Mesendoderm (in vitro differentiated cells): ENCODE data around the gene TTL.
"Not testable (repeated sequence)": the region's sequence is repeated elsewhere in the genome, so short reads cannot be mapped to it uniquely, and the experiment has no call there.

Experiments used
- DNase-seq: peaks from one replicate; pipeline ENCODE4 v3.0.0; 2013
- H2AK5ac ChIP-seq: 2 replicates; pipeline ENCODE4 v1.6.1; 2013; ENCODE audit warnings: low read length, inconsistent platforms
- H2BK120ac ChIP-seq: 2 replicates; pipeline ENCODE4 v1.6.1; 2013; ENCODE audit warnings: low read depth, mild to moderate bottlenecking, low read length, moderate library complexity, mixed read lengths
- H2BK15ac ChIP-seq: replicated peaks from 2 replicates; pipeline ENCODE4 v1.6.1; 2013; ENCODE audit warnings: low read depth, mild to moderate bottlenecking, moderate library complexity
- H2BK5ac ChIP-seq: 2 replicates; pipeline ENCODE4 v1.6.1; 2013; ENCODE audit warnings: low read length, inconsistent platforms
- H3K18ac ChIP-seq: 2 replicates; pipeline ENCODE4 v1.6.1; 2013; ENCODE audit warnings: mild to moderate bottlenecking, low read length, mixed read lengths
- H3K23ac ChIP-seq: one replicate; pipeline ENCODE4 v1.6.1; 2013; ENCODE audit warnings: low read length
- H3K27ac ChIP-seq: 2 replicates; pipeline ENCODE4 v1.5.1; 2013; ENCODE audit warnings: low read depth, mild to moderate bottlenecking, inconsistent platforms, low read length, moderate library complexity
- H3K27me3 ChIP-seq: 2 replicates; pipeline ENCODE4 v1.6.1; 2013; ENCODE audit warnings: low read length, control low read depth, mild to moderate bottlenecking, inconsistent platforms; ENCODE audit not compliant: insufficient read depth, poor library complexity
- H3K36me3 ChIP-seq: 2 replicates; pipeline ENCODE4 v1.6.1; 2013; ENCODE audit warnings: low read length, inconsistent platforms; ENCODE audit not compliant: control insufficient read depth, insufficient read depth
- H3K4ac ChIP-seq: one replicate; pipeline ENCODE4 v1.6.1; 2013; ENCODE audit warnings: low read depth, mild to moderate bottlenecking, low read length, moderate library complexity
- H3K4me1 ChIP-seq: 2 replicates; pipeline ENCODE4 v1.6.1; 2013; ENCODE audit warnings: low read depth, low read length, inconsistent platforms; ENCODE audit not compliant: control insufficient read depth
- H3K4me2 ChIP-seq: 2 replicates; pipeline ENCODE4 v1.6.1; 2013; ENCODE audit warnings: low read length
- H3K4me3 ChIP-seq: 2 replicates; pipeline ENCODE4 v1.5.1; 2013; ENCODE audit warnings: mild to moderate bottlenecking, low read length
- H3K56ac ChIP-seq: one replicate; pipeline ENCODE4 v1.6.1; 2013; ENCODE audit warnings: low read length
- H3K79me1 ChIP-seq: 2 replicates; pipeline ENCODE4 v1.6.1; 2013; ENCODE audit warnings: low read length, inconsistent platforms
- H3K79me2 ChIP-seq: 2 replicates; pipeline ENCODE4 v1.6.1; 2013; ENCODE audit warnings: mild to moderate bottlenecking, low read length; ENCODE audit not compliant: control insufficient read depth, insufficient read depth
- H3K9ac ChIP-seq: 2 replicates; pipeline ENCODE4 v1.6.1; 2013; ENCODE audit warnings: low read length, inconsistent platforms
- H4K5ac ChIP-seq: one replicate; pipeline ENCODE4 v1.6.1; 2013; ENCODE audit warnings: low read length
- H4K8ac ChIP-seq: one replicate; pipeline ENCODE4 v1.6.1; 2013; ENCODE audit warnings: low read depth, mild to moderate bottlenecking, control low read depth, low read length, moderate library complexity
- WGBS: extraction: QIAGEN DNeasy Blood & Tissue Kit; methylation state at CpG from one replicate; pipeline ENCODE4 v1.1.7; 2013; ENCODE audit warnings: low lambda C conversion rate, missing lambda C conversion rate; ENCODE audit not compliant: insufficient coverage; ENCODE audit errors: extremely low coverage; 5-methylcytosine and 5-hydroxymethylcytosine counted together

The TTL gene

DNA sequence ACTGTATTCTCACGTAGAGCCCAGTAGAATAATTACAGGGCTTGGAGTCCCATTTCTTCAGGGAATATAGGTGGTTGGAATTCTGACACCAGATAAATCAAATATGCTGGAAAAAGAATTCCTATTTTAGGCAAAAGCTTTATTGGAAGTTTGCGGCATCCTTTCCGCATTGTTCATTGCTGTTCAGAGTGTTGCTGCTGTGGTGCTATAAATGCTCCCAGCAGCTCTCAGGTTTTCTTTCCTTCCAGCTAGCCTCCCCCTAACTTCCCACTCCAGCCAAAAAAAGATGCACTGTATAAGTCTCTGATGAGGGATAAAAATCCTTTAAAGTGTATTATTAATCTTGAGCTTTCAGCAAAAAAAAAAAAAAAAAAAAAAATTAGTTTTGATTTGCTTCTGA lies 34.8 kb downstream of the TTL start:
- peaks cover 6% of the 10 kb centered on the region for H3K36me3 ChIP-seq
- DNase-seq = no peak
- no peak overlapping the region for H4K5ac ChIP-seq
- no peak overlapping the region for H3K27ac ChIP-seq
- no peak overlapping the region for H3K4me3 ChIP-seq
- WGBS = no CpG with 5 or more reads among the region's 3 CpGs
- H3K4ac ChIP-seq = no peak overlapping the region
- no peak overlapping the region for H3K9ac ChIP-seq
- no peak overlapping the region for H2AK5ac ChIP-seq
- H4K8ac ChIP-seq = no peak overlapping the region
- H3K4me2 ChIP-seq = no peak overlapping the region
- no peaks in the 10 kb centered on the region for H3K27me3 ChIP-seq
- no peak overlapping the region for H2BK15ac ChIP-seq
- no peaks in the 10 kb centered on the region for H3K79me2 ChIP-seq
- H3K79me1 ChIP-seq = no peaks in the 10 kb centered on the region
- H3K4me1 ChIP-seq = no peaks in the 10 kb centered on the region
- H2BK120ac ChIP-seq = no peak overlapping the region
- H2BK5ac ChIP-seq = no peak overlapping the region
- no peak overlapping the region for H3K56ac ChIP-seq
- no peak overlapping the region for H3K23ac ChIP-seq
- H3K18ac ChIP-seq = no peak overlapping the region

DNA sequence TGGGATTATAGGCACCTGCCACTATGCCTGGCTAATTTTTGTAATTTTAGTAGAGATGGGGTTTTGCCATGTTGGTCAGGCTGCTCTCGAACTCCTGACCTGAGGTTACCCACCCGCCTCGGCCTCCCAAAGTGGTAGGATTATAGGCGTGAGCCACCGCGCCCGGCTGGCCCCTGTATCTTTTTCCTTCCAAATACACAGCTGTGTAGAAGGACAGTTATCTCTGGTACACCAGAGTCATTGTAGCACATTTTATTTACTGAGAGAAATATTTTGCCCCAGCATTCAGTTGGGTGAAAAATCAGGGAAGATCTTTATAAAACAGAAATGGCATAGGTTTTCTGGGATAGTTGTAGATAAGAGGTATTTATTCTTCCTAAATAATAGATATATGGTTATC lies 36.9 kb downstream of the TTL start:
- WGBS = no CpG with 5 or more reads among the region's 7 CpGs
- Histone ChIP-seq H4K8ac (no peak overlapping the region), H3K56ac (no peak overlapping the region), H2BK15ac (no peak overlapping the region), H2AK5ac (no peak overlapping the region), H3K4me2 (no peak overlapping the region), H3K4ac (no peak overlapping the region), H2BK5ac (no peak overlapping the region), H3K79me1 (no peaks in the 10 kb centered on the region), H3K27me3 (no peaks in the 10 kb centered on the region), H2BK120ac (no peak overlapping the region), H3K36me3 (peaks cover 15% of the 10 kb centered on the region), H3K27ac (no peak overlapping the region), H3K9ac (no peak overlapping the region), H3K4me3 (no peak overlapping the region), H4K5ac (no peak overlapping the region), H3K4me1 (no peaks in the 10 kb centered on the region), H3K23ac (no peak overlapping the region), H3K18ac (no peak overlapping the region), H3K79me2 (no peaks in the 10 kb centered on the region)
- no peak for DNase-seq

DNA sequence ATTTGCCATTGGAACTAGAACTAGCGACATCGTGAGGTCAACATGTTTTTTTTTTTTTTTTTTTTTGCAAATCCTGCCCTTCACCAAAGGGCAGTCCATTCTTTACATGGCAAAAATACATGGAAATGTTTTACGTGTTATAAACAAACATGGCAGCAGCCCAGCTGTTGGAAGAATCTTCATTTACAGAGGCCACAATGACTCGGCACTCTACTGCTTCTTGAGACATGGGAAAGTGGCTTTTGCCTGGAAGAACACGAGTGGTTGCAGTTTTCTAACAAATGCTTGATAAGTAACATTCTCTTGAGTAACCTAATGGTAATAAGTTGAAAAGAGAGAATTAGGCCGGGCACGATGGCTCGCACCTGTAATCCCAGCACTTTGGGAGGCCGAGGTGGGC lies 37.5 kb downstream of the TTL start:
- Histone ChIP-seq H2BK5ac (no peak overlapping the region), H3K27ac (no peak overlapping the region), H4K5ac (no peak overlapping the region), H3K4me2 (no peak overlapping the region), H3K18ac (no peak overlapping the region), H2BK15ac (no peak overlapping the region), H3K4ac (no peak overlapping the region), H3K4me3 (no peak overlapping the region), H3K79me2 (no peaks in the 10 kb centered on the region), H2AK5ac (no peak overlapping the region), H4K8ac (no peak overlapping the region), H3K23ac (no peak overlapping the region), H3K36me3 (peaks cover 15% of the 10 kb centered on the region), H3K9ac (no peak overlapping the region), H3K4me1 (no peaks in the 10 kb centered on the region), H3K79me1 (no peaks in the 10 kb centered on the region), H3K56ac (no peak overlapping the region), H3K27me3 (no peaks in the 10 kb centered on the region), H2BK120ac (no peak overlapping the region)
- DNase-seq = no peak
- no CpG with 5 or more reads among the region's 9 CpGs for WGBS

DNA sequence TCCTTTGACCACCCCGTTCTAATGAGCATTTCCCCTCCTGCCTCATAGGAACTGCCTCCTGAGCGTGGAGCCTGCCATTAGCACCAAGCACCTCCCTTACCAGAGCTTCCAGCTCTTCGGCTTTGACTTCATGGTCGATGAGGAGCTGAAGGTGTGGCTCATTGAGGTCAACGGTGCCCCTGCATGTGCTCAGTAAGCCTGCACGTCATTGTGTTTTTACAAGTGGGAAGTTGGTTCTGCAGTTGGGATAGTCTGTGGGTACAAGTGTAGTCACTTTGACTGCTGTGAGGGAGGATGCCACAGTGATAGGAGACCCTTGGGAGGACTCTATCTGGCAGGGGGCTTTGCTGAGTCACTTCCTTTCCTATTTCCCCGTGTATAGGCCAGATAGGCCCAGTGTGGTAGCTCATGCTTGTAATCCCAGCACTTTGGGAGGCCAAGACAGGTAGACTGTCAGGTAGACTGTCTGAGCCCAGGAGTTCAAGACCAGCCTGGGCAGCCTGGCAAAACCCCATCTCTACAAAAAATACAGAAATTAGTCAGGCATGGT lies 38.4 kb downstream of the TTL start:
- no peak overlapping the region for H3K9ac ChIP-seq
- H3K4me1 ChIP-seq = no peaks in the 10 kb centered on the region
- no peak overlapping the region for H3K23ac ChIP-seq
- H4K5ac ChIP-seq = no peak overlapping the region
- H3K27me3 ChIP-seq = no peaks in the 10 kb centered on the region
- H3K18ac ChIP-seq = no peak overlapping the region
- no peak overlapping the region for H3K4ac ChIP-seq
- H3K79me1 ChIP-seq = no peaks in the 10 kb centered on the region
- no peak overlapping the region for H3K4me3 ChIP-seq
- no CpG with 5 or more reads among the region's 7 CpGs for WGBS
- H2BK5ac ChIP-seq = no peak overlapping the region
- no peak overlapping the region for H3K27ac ChIP-seq
- no peak overlapping the region for H2AK5ac ChIP-seq
- H2BK15ac ChIP-seq = no peak overlapping the region
- no peak overlapping the region for H4K8ac ChIP-seq
- no peak overlapping the region for H3K4me2 ChIP-seq
- no peak for DNase-seq
- H3K56ac ChIP-seq = no peak overlapping the region
- H3K79me2 ChIP-seq = no peaks in the 10 kb centered on the region
- H3K36me3 ChIP-seq = peaks cover 15% of the 10 kb centered on the region
- H2BK120ac ChIP-seq = no peak overlapping the region

DNA sequence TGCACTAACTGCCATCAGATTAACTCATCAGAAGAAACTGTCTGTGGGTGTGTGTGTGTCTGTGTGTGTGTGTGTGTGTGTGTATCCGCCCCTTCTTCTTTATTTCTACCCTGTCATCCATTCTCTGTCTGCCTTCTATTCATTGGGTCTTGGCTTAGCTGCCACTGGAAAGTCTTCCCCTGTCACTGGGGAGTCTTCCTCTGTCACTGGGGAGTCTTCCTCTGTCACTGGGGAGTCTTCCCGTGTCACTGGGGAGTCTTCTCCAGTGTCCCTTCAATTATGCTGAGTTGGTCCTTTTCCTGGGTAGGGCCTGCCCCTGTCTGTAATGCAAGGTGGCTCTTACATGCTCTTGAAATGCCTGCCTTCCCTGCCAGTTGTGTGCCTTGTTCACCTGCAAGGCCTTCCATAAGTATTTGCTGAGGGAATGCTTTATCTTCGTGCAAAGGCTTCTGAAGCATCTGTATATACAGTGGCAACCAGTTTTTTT lies 41.4 kb downstream of the TTL start:
- no peak for DNase-seq
- H3K36me3 ChIP-seq = peaks cover 15% of the 10 kb centered on the region
- H3K79me2 ChIP-seq = no peaks in the 10 kb centered on the region
- no peak overlapping the region for H3K23ac ChIP-seq
- no peak overlapping the region for H3K4me2 ChIP-seq
- no peaks in the 10 kb centered on the region for H3K4me1 ChIP-seq
- no peak overlapping the region for H3K56ac ChIP-seq
- no peak overlapping the region for H3K9ac ChIP-seq
- WGBS = no CpG with 5 or more reads among the region's 3 CpGs
- H3K4ac ChIP-seq = no peak overlapping the region
- H2BK5ac ChIP-seq = no peak overlapping the region
- no peak overlapping the region for H3K4me3 ChIP-seq
- no peak overlapping the region for H4K5ac ChIP-seq
- H3K27ac ChIP-seq = no peak overlapping the region
- H2BK120ac ChIP-seq = no peak overlapping the region
- no peak overlapping the region for H2AK5ac ChIP-seq
- H4K8ac ChIP-seq = no peak overlapping the region
- H3K79me1 ChIP-seq = no peaks in the 10 kb centered on the region
- no peaks in the 10 kb centered on the region for H3K27me3 ChIP-seq
- no peak overlapping the region for H3K18ac ChIP-seq
- H2BK15ac ChIP-seq = no peak overlapping the region

DNA sequence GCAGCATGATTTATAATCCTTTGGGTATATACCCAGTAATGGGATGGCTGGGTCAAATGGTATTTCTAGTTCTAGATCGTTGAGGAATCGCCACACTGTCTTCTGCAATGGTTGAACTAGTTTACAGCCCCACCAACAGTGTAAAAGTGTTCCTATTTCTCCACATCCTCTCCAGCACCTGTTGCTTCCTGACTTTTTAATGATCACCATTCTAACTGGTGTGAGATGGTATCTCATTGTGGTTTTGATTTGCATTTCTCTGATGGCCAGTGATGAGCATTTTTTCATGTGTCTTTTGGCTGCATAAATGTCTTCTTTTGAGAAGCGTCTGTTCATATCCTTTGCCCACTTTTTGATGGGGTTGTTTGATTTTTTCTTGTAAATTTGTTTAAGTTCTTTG lies 42.3 kb downstream of the TTL start:
- H3K27me3 ChIP-seq, H2BK5ac ChIP-seq, H3K4me1 ChIP-seq, H3K23ac ChIP-seq, H2BK120ac ChIP-seq, H3K56ac ChIP-seq, H2AK5ac ChIP-seq, H4K8ac ChIP-seq, H3K4me3 ChIP-seq, H2BK15ac ChIP-seq, H3K27ac ChIP-seq, H3K4ac ChIP-seq, H3K9ac ChIP-seq, H3K18ac ChIP-seq, H3K4me2 ChIP-seq, DNase-seq, H4K5ac ChIP-seq, H3K79me1 ChIP-seq, H3K79me2 ChIP-seq: not testable (repeated sequence)
- WGBS = no CpG with 5 or more reads among the region's 3 CpGs
- peaks cover 19% of the 10 kb centered on the region for H3K36me3 ChIP-seq
